DMS53 treated with DMSO at 0.1 percent for 48 hours (cell line): ENCODE measurements around the gene ATR.
A peak's percentile ranks its signal among the peaks of the same experiment; 100 is the strongest.
"Not testable (repeated sequence)": the region's sequence is repeated elsewhere in the genome, so short reads cannot be mapped to it uniquely, and the experiment has no call there.

Source experiments
- DNase-seq: peaks from one replicate; lab custom pipeline; 2025; ENCODE audit not compliant: unreplicated experiment; lab: John Stamatoyannopoulos, UW

The ATR gene

DNA sequence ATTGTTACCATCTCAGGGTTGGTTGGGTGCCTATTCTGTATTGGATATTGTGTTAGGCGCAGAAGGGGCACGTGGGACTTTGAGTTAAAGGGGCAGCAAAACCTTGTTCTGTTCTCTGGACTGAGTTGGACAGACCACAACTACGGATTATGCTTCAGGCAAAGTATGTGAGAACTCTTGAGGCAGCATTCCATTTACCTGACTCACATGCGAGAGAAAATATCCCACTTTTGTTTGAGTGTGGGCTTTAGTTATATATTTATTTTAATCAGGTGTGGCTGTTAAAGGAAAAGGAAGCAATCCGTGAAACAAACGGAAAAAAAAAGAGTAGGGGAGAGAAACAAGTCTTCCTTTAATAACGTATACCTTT, 17.0 kb upstream of the ATR start:
- DNase-seq = no peak

DNA sequence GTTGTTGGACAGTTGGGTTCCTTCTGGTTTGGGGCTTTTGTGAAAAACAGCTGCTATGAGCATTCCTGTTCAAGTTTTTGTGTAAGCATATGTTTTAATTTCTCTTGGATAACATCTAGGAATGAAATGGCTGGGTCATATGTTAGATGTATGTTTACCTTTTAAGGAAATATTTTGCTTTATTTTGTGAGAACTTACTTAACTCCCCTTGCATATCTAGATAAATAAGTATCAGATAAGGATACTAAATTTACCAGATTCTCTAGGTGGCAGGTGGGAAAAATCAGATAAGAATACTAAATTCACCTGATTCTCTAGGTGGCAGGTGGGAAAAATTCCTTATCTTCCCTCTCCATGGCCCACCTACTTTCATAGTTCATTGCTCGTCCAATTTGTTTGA, 16.6 kb upstream of the ATR start:
- no peak for DNase-seq

GRCh38 chr3:142592268-142592667, 13.7 kb upstream of the ATR start:
- not testable (repeated sequence) for DNase-seq

GRCh38 chr3:142588703-142589102, 10.2 kb upstream of the ATR start:
- DNase-seq = no peak

DNA sequence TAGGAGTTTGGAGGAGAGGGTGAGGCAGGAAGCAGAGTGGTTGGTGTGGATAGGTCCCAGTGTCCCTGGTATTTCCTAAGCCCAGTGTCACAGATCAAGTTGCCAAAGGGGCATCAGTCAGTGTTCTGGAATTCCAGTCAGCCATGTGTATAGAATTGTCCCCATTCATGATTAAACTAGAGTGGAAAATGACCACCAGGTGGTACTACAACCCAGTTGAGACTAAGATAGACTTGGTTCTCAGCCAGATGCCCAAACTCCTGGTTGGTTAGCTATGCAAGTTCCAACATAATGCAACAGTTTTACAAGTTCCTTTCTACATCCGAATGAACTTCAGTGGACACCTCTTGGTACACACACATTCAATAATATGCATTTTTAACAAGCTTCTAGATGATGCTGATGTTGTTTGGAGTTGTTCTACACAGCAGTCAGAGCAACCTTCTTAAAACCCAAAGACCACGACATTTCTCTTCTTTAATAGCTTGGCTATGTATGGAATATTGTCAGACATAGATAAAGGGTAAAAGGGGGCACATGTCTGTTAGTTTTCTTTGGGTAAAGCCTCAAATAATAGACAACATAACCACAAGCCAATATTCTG, 8.4 kb upstream of the ATR start:
- peak; percentile 47 for DNase-seq

GRCh38 chr3:142581070-142581469, 2.5 kb upstream of the ATR start:
- DNase-seq = not testable (repeated sequence)

- no peak for DNase-seq
Measured at GRCh38 chr3:142580061-142580423, 1.5 kb upstream of the ATR start.

DNA sequence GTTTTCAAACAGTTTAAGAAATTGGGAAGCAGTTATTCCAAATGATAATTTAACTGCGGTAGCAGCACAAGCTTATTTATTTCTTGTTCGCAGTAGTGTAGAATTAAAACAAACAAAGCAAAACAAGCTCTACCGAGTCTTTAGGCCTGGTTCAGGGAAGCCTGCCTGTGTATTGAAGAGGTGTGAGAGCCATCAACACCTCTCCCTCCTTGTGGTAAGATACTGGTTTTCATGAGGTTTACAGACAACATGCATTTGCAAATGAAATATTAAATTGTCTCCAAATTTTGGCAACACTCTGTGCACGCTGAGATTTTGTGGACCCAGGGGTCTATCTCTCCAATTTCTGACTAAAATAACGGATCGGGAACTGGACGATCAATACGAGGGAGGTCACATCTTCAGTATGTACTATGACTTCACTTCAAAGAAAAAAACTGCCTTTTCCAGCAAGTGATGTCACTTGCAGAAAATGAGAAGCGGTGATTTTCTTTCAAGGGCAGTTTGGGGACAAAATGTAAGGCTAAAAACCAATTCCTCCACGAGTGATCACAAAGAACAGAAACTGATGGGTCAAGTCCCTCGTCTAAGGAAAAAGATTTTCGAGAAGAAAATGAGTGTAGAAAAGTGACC, 721 bp downstream of the ATR start:
- DNase-seq = no peak

- no peak for DNase-seq
Measured at GRCh38 chr3:142576792-142577191, 1.7 kb downstream of the ATR start.

- DNase-seq = no peak
Measured at GRCh38 chr3:142574665-142575064, 3.9 kb downstream of the ATR start.

DNA sequence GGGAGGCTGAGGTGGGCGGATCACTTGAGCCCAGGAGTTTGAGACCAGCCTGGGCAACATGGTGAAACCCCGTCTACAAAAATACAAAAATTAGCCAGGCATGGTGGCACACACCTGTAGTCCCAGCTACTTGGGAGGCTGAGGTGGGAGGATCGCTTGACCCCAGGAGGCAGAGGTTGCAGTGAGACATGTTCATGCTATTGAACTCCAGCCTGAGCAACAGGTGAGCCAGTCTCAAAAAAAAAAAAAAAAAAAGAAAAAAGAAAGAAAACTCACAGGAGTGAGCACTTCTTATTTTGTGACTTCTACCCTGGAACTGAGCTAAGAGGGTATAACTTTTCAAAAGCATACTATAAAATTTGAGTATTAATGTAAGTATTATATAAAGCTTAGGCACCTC, 4.3 kb downstream of the ATR start:
- DNase-seq = not testable (repeated sequence)

GRCh38 chr3:142569422-142569821, 9.1 kb downstream of the ATR start:
- DNase-seq = not testable (repeated sequence)

GRCh38 chr3:142568393-142569017, 10.0 kb downstream of the ATR start:
- no peak for DNase-seq

GRCh38 chr3:142566096-142566495, 12.4 kb downstream of the ATR start:
- no peak for DNase-seq

GRCh38 chr3:142563496-142563997, 15.0 kb downstream of the ATR start:
- DNase-seq = no peak

DNA sequence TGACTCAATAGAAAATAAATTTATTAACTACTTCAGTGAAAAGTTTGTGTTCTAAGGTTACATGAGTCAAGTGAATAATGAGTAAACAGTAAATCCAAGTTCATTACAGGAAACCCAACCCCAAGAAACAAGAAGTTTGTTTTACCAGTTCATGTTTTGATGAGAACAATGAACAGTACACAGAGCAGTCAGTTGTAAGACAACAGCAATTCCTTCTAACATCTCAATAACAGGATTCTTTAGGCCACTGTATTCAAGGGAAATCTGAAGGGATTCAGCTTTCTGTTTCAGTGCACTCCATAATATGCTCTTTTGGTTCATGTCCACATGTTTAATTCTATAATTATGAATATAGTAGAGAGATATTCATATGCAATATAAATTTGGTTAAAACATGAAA, 18.4 kb downstream of the ATR start:
- no peak for DNase-seq

- DNase-seq = no peak
Measured at GRCh38 chr3:142553741-142554140, 24.8 kb downstream of the ATR start.

DNA sequence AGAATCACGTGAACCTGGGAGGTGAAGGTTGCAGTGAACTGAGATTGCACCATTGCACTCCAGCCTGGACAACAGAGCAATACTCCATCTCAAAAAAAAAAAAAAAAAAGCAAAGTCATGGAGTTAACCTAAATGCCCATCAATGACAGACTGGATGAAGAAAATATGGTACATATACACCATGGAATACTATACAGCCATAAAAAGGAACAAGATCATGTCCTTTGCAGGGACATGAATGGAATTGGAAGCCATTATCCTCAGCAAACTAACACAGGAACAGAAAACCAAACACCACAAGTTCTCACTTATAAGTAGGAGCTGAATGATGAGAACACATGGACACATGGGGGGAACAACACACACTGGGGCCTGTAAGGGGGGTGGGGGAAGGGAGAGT, 26.0 kb downstream of the ATR start:
- not testable (repeated sequence) for DNase-seq

DNA sequence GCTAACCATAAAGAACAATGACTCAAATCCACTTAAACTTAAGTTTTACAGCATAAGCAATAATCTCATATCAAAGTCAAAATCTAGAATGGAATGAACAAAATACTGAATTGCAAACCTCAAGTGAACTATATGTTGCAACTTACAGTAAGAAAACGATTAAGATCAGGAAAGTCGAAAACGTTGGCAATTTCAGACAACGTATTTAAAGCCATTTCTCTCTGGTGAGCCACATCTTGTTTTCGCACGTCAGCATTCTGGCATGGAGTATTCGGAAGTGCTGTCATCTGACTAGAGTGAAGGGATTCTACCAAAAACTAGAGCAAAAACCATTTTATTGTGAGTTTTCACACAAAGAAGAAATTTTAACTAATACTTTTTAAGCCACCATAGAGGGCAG, 28.5 kb downstream of the ATR start:
- DNase-seq = no peak

- no peak for DNase-seq
Measured at GRCh38 chr3:142543307-142543706, 35.2 kb downstream of the ATR start.

DNA sequence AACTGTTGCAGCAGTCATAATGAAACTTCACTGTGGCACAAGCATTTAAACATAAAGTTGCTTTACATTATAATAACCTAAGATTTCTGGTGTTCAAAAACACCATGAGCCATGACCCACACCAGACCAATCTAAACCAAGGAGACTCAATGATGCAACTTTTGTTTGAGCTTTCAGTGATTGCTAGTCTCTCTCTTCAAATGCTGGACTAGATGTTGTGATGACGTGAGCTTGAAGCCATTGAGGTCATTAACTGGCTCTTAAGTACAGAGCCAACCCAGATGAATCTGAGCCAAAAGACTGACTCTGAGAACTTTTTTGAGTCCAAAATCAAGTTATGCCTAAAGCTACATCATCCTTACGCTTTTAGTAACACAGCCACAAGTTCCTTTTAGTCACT, 36.5 kb downstream of the ATR start:
- DNase-seq = no peak

- no peak for DNase-seq
Measured at GRCh38 chr3:142536519-142536918, 42.0 kb downstream of the ATR start.

- DNase-seq = no peak
Measured at GRCh38 chr3:142534543-142534942, 44.0 kb downstream of the ATR start.
